OCI-LY1 (cell line): ENCODE data around the gene CACNA2D3.
"Not testable (repeated sequence)": the region's sequence is repeated elsewhere in the genome, so short reads cannot be mapped to it uniquely, and the experiment has no call there.

ENCODE experiments used
- CTCF ChIP-seq: fragments of 200-600 bp; sonication (generic), shearing (Covaris generic); IDR thresholded peaks from 2 replicates; pipeline ENCODE4 v1.5.1; 2017; ENCODE audit warnings: mild to moderate bottlenecking, antibody characterized with exemption, low read length, moderate library complexity, mixed read lengths
- EZH2 ChIP-seq: fragments of 200-600 bp; sonication (generic), shearing (Covaris generic); IDR thresholded peaks from 2 replicates; pipeline ENCODE4 v1.8.0; 2017; ENCODE audit warnings: borderline replicate concordance, mixed run types, mild to moderate bottlenecking, antibody characterized with exemption, low read length, moderate library complexity, mixed read lengths

- TF ChIP-seq CTCF, EZH2: not testable (repeated sequence)
Measured at GRCh38 chr3:54116129-54116528, 6.2 kb upstream of the CACNA2D3 start.
